Raji (cell line): ENCODE data around the gene RAD51B.

Source experiments
- POLR2A ChIP-seq: IDR thresholded peaks from 2 replicates; pipeline ENCODE4 v1.6.1; 2011; ENCODE audit warnings: low read depth, low read length, control low read depth; ENCODE audit not compliant: insufficient read depth

RAD51B gene

GRCh38 chr14:68607081-68607866 lies 787.7 kb downstream of the RAD51B start:
- no peak for TF ChIP-seq POLR2A

DNA sequence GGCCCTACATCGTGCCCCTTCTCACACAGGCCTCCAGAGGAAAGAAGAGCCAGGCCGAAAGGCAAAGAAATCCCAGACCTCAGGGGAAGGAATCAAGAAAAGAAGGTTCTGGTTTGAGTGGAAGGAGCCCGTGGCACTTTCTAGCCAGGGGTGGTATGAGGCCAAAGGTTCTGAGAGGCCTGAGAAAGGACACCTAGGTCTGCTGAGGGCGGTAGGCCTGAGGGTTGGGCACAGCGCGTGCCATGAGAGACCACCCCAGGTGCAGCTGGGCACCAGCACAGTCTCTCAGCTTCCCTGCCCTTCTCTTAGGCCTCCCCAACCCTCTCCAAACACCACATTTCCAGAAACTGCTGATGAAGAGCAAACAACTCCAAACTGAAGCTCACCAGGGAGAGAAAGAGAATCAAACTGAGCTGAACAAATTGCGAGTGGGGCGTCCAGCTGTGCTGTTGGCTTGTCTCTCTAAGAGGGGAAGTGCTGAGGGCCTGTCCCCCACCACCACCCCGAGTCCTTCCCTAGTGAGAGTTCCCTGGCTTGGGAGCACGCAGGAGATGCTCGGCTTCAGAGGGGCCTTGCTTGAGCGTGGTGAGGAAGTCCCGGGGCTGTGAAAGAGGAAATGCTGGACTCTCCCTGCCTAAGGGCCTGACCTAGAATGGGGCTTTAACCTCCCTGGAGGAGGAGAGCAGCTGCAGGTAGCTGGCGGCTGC lies 788.4 kb downstream of the RAD51B start:
- no peak for TF ChIP-seq POLR2A

- TF ChIP-seq POLR2A: no peak
Measured at GRCh38 chr14:68608574-68608962, 789.0 kb downstream of the RAD51B start.

GRCh38 chr14:68609012-68609411 lies 789.4 kb downstream of the RAD51B start:
- no peak for TF ChIP-seq POLR2A

- TF ChIP-seq POLR2A: no peak
Measured at GRCh38 chr14:68610251-68610793, 790.7 kb downstream of the RAD51B start.

- no peak for TF ChIP-seq POLR2A
Measured at GRCh38 chr14:68611599-68611998, 792.0 kb downstream of the RAD51B start.

- TF ChIP-seq POLR2A: no peak
Measured at GRCh38 chr14:68612049-68612448, 792.5 kb downstream of the RAD51B start.

GRCh38 chr14:68616221-68616902 lies 796.8 kb downstream of the RAD51B start:
- no peak for TF ChIP-seq POLR2A

GRCh38 chr14:68619790-68620574 lies 800.4 kb downstream of the RAD51B start:
- TF ChIP-seq POLR2A: no peak

DNA sequence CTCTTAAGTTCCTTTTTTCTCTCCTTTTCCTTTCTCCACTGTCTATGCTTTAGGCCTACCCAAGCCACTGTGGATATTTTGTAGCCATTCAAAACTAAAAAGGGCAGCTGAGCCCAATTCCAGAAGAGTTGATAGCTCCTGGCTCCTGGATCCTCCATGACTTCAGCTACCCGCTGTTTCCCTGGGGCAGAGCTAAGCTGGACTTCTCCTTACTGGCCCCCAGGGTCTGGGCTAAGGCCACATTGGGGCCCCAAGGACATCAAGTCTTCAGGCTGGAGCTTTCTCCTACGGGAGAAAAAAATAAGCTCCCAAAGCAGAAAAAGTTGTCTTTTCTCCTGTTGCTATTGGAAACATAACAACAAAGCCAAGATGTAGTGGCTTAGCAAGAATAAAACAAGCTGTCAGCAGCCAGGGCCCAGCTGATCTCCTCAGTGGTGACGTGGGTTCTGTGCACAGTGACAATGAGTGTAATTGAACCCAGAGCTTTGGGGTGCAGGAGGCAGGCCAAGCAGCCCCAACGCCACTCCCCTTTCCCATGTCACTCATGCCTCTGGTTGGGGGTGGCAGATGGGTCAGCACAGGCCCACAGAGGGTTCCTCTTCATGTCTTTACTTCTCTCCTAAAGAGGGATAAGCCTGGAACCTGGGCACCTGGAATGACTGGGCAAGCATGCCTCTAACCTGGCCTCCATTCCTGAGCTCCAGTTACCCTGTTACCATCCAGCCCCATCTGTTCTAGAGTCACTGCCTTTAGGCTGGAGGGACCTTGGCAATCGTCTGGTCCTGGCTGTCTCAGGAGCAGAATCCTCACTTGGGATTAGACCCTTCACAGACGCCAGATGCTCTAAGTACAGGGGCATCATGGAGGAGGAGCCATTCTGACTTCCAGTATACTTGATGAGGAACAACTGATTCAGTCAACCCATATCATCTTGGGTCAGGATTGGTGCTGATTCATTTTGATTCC lies 802.1 kb downstream of the RAD51B start:
- no peak for TF ChIP-seq POLR2A

- no peak for TF ChIP-seq POLR2A
Measured at GRCh38 chr14:68622856-68623255, 803.3 kb downstream of the RAD51B start.

DNA sequence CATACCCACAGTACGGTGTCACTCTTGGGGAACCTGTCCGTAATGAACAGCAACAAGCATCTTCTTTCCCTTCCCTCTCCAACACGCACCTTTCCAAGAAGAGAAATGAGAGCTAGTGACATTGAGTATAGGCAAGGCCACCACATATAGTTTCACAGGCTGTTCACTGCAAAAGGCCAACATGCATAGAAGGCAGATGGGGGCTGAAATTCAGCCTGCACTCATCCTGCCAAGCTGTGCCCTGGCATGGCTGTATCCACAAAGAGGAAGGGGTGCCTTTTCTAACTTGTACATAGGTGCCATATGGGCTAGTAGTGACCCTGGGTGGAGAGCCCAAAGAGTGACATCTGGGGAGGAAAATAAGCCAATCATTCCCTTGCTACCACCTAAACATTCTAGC lies 803.7 kb downstream of the RAD51B start:
- TF ChIP-seq POLR2A: no peak

DNA sequence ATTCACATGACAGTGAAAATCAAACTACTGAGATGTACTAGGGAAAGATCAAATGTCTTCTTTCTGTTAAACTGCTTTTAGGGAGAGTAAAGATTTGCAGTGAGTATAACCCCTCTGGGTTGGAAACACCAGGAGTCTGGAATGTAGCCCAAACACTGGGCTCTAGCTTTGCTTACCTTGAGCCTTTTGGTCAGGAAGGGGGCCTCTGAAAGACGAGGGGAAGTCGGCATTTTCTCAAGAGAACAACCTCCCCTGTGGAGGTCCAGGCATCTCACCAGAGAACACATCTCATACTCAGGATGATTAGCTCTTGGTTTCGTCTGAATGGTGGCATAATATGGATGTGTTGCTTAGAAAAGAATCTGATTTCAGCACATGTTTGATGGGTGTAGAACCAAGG lies 804.2 kb downstream of the RAD51B start:
- no peak for TF ChIP-seq POLR2A
